GM06990 (cell line): ENCODE results near the gene GIPC3.

Source experiments
- DNase-seq: peaks from one replicate; pipeline ENCODE4 v3.0.0-alpha.2; 2011; ENCODE audit not compliant: insufficient read length; ENCODE audit errors: extremely low read depth
- H3K27me3 ChIP-seq: replicated peaks from 2 replicates; pipeline ENCODE4 v1.6.0; 2011; ENCODE audit warnings: low read length; ENCODE audit not compliant: control insufficient read depth, insufficient read depth
- H3K36me3 ChIP-seq: 2 replicates; pipeline ENCODE4 v1.5.1; 2011; ENCODE audit warnings: low read length; ENCODE audit not compliant: control insufficient read depth, insufficient read depth
- H3K4me3 ChIP-seq: replicated peaks from 2 replicates; pipeline ENCODE4 v1.5.1; 2011; ENCODE audit warnings: low read depth, mild to moderate bottlenecking, control low read depth, low read length
- TF ChIP-seq, protein P1 (sequence below): IDR thresholded peaks from 2 replicates; pipeline ENCODE4 v1.5.1; 2011; ENCODE audit warnings: low read length, control low read depth, mild to moderate bottlenecking, inconsistent platforms; ENCODE audit not compliant: insufficient read depth, poor library complexity, severe bottlenecking

The GIPC3 gene

DNA sequence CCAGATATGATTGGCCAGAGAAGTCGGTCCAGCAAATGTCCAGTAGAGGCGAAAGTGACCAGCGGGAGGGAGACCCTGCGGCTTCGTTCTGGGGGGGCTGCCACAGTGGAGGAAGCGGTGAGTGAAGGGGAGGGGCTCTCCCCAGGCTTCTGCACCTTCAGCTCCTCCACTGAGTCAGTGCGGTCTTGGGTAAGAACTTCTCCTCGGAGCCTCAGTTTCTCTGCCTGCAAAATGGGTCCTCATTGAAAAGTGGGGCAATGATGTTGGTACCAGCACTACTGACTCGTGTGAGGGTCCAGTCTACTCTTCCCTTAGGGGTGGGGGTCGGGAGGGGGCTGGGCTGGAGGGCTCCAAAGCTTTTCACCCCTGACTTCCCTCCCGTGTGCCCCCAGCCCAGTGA is 4.2 kb downstream of the GIPC3 start:
- H3K36me3 ChIP-seq = no peaks in the 10 kb centered on the region
- H3K4me3 ChIP-seq = no peak overlapping the region
- TF ChIP-seq, protein P1, sequence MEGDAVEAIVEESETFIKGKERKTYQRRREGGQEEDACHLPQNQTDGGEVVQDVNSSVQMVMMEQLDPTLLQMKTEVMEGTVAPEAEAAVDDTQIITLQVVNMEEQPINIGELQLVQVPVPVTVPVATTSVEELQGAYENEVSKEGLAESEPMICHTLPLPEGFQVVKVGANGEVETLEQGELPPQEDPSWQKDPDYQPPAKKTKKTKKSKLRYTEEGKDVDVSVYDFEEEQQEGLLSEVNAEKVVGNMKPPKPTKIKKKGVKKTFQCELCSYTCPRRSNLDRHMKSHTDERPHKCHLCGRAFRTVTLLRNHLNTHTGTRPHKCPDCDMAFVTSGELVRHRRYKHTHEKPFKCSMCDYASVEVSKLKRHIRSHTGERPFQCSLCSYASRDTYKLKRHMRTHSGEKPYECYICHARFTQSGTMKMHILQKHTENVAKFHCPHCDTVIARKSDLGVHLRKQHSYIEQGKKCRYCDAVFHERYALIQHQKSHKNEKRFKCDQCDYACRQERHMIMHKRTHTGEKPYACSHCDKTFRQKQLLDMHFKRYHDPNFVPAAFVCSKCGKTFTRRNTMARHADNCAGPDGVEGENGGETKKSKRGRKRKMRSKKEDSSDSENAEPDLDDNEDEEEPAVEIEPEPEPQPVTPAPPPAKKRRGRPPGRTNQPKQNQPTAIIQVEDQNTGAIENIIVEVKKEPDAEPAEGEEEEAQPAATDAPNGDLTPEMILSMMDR = no peak
- no peaks in the 10 kb centered on the region; the same call in 1 of the 2 replicates for H3K27me3 ChIP-seq
- no peak for DNase-seq

DNA sequence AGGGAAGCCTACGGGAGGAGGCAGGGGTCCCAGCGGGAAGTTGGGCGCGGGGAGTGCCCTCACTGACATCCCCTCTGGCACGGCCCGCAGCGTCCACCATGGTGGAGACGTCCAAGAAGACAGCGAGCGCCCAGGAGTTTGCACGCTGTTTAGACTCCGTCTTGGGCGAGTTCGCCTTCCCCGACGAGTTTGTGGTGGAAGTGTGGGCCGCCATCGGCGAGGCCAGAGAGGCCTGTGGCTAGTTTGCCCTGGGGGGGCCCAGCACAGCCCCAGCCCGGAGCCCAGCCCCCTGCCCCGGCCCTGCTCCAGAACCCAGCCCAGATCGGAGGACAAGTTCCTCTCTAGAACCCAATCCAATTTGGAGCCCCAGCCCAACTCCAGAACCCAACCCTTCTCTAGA is 4.7 kb downstream of the GIPC3 start:
- no peaks in the 10 kb centered on the region for H3K36me3 ChIP-seq
- no peak for DNase-seq
- TF ChIP-seq, protein P1 = no peak
- H3K4me3 ChIP-seq = no peak overlapping the region
- no peaks in the 10 kb centered on the region; the same call in 1 of the 2 replicates for H3K27me3 ChIP-seq

DNA sequence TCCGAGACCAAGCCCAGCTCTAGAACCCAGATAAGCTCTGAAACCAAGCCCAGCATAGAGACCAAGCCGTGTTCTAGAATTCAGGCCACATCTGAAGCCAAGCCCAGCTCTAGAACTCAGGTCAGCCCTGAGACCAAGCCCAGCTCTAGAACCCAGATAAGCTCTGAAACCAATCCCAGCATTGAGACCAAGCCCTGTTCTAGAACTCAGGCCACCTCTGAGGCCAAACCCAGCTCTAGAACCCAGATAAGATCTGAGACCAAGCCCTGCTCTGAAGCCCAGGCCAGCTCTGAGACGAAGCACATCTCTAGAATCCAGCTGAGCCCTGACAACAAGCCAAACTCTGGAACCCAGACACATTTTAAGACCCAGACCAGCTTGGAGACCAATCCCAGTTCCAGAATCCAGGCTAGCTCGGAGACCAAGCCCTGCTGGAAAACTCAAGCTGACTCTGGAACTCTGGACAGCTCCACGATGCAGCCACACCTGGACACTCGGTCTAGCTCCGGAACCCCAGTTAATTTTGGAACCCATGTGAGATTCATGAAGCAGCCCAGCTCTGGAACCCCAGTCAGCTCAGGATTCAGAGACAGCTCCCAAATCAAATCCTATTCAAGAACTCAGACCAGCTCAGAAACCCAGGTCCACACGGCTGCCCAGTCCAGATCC is 5.8 kb downstream of the GIPC3 start:
- DNase-seq = no peak
- H3K36me3 ChIP-seq = no peaks in the 10 kb centered on the region
- H3K27me3 ChIP-seq = no peaks in the 10 kb centered on the region; the same call in 1 of the 2 replicates
- H3K4me3 ChIP-seq = no peak overlapping the region
- TF ChIP-seq, protein P1 = no peak

DNA sequence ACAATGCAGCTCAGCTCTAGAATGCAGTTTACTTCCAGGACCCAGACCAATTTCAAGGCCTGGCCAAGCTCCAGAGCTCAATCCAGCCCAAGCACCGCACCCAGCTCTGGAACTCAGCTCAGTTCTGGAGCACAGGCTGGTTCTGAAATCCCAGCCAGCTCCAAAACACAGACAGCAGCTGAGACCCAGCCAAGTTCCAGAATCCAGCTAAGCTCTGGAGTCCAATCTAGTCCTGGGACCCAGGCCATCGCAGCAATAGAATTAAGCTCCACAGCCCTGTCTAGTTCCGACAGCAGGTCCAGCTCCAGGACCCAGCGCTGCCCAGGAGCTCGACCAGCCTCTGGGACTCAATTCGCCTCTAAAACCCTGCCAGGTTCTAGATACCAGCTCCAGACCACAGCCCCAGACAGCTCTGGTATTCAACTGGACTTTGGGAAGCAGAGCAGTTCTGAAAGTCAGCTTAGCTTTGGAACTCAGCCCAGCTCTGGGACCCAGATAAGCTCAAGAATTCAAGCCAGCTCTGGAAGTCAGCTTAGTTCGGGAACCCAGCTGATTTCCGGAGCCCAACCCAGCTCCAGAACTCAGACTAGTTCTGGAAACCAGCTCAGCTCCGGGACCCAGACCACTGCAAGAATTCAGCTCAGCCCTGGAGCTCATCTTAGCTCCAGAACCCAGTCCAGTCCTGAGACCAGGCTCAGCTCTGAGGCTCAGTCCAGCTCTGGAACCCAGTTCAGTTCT is 6.8 kb downstream of the GIPC3 start:
- Histone ChIP-seq H3K36me3 (no peaks in the 10 kb centered on the region), H3K4me3 (no peak overlapping the region), H3K27me3 (no peaks in the 10 kb centered on the region; the same call in 1 of the 2 replicates)
- TF ChIP-seq, protein P1 = no peak
- DNase-seq = no peak

DNA sequence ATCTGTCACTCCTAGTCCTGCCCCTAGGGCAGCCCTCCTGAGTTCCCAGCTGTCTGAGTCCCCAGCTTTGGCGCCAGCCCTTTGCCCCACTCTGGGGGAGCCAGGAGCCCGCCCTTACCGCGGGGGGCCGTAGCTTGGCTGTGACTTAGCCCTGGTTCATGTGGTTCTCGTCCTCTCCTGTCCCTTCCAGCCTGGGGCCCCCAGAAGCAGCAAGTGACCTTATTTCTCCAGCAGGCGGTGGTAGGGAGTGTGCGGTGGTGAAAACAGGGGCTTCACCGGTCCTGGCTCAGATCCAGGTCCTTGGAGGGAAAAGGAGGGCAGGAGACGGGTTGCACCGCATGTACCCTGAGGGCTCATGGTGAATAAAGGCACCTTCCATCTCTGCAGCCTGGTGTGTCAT is 7.9 kb downstream of the GIPC3 start:
- no peaks in the 10 kb centered on the region for H3K36me3 ChIP-seq
- H3K27me3 ChIP-seq = no peaks in the 10 kb centered on the region; the same call in 1 of the 2 replicates
- TF ChIP-seq, protein P1 = no peak
- no peak overlapping the region for H3K4me3 ChIP-seq
- DNase-seq = no peak
